HG03521 (cell line): ENCODE results near the gene NUDT8.
"Not testable (repeated sequence)": the region's sequence is repeated elsewhere in the genome, so short reads cannot be mapped to it uniquely, and the experiment has no call there.

Experiments
- ATAC-seq: cut with Tn5 transposase; IDR thresholded peaks from one replicate; pipeline ENCODE4 v1.9.1; 2021; ENCODE audit warnings: mild to moderate bottlenecking, moderate library complexity; ENCODE audit not compliant: unreplicated experiment

Gene NUDT8

DNA sequence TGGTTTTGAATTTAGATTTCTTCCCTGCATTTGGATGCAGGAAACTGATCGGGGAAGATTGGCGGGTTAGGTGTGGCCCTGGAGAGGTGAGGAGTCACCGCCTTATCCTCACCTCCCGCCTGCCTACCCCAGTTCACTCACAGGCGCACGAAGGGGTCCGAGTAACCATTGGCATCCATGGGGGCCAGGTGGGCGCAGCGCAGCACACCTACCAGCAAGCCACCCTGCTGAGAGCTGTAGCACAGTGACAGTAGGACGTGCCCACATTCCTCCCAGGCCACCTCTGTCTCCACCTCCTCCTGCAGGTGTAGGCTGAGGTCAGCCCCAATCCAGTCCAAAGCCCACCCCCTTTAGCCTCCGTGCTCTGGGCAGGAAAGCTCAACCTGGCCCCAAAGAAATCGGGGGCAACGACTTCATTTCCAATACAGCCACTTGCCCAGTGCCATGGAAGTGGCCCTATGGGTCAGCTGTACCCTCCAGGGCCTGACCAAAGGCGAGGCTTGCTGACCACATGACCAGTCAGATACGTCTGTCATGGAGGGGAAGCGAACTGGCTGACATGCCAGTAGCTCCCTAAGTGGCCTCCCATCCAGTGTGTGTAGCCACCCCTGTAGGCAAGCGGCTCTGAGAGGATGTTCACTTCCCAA, 16.3 kb downstream of the NUDT8 start:
- no peak for ATAC-seq

DNA sequence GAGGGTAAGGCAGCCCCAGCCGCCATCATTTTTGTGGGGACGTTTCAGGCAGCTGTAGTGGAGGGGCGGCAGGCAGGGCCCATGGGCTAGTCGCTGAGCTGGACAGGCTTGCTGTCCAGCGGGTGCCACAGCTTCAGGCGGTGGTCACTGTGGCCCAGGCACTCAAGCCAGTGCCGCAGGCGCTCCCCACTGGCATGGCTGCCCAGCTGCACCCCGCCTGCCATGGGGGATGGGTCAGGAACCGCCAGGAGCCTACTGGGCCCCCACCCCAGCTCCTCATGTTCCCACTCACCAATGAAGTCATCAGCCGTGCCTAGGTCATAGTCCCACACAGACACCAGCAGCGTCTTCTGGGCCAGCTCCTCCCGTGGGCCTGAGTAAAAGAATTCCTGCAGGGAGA, 17.0 kb downstream of the NUDT8 start:
- no peak for ATAC-seq

DNA sequence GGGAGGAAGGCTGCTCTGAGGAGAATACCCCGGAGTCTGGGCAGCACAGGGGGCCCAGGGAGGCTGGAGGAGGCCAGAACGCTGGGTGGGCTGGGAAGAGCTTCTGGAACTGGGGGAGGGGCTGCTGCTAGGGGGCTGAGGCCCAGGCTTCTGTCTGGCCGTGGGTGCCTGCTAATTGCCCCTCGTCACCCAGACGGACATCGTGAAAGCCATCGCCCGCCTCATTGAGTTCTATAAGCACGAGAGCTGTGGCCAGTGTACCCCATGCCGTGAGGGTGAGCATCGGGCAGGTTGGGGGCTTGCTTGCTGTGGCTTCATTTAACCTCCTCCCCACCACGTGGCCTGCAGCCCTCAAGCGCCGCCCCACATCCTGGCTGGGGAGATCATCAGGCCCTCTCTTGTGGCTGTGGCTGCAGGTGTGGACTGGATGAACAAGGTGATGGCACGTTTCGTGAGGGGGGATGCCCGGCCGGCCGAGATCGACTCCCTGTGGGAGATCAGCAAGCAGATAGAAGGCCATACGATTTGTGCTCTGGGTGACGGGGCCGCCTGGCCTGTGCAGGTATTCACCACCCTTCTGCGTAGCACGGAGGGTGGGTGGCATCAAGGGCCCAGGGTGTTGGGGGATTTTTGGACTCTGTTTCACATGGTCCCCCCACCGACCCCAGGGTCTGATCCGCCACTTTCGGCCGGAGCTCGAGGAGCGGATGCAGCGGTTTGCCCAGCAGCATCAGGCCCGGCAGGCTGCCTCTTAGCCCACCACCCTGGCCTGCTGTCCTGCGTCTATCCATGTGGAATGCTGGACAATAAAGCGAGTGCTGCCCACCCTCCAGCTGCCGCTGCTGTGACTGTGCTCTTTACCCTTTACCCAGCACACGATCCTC, 17.8 kb downstream of the NUDT8 start:
- ATAC-seq: no peak

DNA sequence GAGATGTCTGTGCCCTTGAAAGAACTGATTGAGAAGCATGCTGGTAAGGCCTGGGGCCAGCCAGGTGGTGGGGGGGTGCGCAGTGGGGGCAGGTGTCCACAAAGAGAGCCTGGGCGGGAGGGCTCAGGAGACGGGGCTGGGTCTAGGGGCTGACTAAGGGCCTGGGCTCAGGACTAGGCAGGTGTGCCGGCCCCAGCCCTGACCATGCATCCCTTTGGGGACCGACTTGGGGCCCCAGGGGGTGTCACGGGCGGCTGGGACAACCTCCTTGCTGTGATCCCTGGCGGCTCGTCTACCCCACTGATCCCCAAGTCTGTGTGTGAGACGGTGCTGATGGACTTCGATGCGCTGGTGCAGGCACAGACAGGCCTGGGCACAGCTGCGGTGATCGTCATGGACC, 18.6 kb downstream of the NUDT8 start:
- no peak for ATAC-seq

DNA sequence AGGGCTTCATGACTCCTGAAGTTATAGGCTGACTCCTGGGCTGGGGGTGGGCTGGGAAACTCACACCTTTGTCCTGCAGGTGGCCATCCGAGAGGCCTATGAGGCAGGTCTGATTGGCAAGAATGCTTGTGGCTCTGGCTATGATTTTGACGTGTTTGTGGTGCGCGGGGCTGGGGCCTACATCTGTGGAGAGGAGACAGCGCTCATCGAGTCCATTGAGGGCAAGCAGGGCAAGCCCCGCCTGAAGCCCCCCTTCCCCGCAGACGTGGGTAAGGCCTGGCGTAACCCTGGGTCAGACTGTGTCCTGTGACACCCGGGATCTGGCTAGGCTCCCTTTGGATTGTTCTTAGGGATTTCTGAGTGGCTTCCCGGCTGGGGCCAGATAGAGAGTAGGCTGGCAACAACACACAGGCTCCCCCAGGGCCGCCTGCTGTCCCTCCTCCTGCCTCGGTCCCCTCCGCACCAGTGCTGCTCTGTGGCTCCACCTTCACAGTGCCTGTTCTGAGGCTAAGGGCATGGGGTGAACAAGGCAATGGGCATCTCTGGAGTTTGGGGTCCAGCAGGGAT, 19.4 kb downstream of the NUDT8 start:
- no peak for ATAC-seq

DNA sequence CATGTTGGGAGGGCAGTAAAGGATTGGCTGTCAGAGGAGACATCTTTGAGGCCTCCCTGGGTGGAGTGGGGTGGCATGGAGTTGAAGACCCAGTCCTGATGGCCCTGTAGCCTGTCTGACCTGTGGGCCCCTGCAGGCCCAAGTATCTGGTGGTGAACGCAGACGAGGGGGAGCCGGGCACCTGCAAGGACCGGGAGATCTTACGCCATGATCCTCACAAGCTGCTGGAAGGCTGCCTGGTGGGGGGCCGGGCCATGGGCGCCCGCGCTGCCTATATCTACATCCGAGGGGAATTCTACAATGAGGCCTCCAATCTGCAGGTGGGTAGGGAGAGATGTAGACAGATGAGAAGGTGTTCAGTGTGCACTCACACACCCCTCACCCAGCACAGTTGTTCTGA, 20.4 kb downstream of the NUDT8 start:
- ATAC-seq: no peak

DNA sequence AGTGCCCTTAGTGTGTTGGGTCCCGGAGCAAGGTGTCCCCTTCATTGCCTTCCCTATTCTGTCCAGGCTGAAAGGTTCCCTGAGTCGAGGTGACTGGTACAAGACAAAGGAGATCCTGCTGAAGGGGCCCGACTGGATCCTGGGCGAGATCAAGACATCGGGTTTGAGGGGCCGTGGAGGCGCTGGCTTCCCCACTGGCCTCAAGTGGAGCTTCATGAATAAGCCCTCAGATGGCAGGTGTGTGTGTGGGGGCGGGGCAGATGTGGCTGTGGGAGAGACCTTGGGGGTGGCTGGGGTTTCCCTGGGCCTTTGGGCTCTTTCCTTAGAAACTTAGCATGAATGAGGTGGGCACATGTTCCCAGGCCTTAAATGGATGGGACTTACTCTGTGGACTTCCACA, 21.3 kb downstream of the NUDT8 start:
- ATAC-seq: no peak

DNA sequence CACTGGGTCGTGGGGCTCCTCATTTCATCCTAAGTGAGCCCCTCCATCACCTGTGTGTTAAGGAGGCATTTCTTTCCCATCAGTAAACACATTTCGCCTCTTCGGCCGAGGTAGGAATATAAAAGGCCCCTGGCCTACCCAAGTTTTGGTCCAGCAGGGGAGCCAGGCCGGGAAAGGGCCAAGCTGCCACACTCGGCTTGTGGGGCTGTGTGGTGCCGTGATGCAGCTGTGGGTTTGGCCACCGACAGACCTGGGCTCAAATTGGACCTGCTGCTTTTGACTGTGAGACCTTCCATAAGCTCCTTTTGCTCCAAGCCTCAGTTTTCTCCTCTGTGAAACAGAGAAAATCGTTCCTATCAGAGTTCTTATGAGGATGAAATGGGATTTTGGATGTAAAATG, 22.2 kb downstream of the NUDT8 start:
- ATAC-seq: no peak

DNA sequence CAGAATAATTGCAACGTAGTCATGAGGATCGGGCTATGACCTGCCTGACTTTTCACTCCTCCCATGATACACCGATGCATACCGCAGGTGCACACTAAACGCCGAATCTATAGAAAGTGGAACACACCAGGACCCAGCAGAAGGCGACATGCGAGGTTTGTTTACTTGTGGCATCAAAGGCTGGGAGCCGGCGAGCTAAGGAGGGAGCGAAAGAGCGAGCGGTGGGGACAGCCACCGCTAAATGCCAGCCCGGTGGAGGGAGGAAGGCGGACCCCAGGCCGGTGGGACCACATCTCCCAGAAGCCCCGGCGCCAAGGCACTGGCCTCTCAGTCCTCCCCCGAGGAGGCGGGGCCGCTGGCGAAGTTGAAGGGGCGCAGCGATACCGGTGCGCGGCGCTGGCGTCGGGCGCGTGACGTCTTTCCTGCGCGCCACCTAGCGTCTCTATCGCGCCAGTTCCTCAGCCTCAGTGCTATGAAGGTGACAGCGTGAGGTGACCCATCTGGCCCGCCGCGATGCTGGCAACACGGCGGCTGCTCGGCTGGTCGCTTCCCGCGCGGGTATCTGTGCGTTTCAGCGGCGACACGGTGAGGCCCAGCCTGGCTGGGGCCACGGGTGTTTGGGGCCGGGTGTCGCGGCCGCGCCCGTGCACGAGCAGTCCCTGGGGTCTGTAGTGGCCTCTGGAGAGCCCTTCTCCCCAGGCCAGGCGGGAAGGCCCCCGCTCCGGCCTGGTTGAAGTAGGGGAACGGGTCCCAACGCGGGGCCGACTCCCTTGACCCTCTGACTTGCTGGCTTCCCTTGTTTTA, 23.0 kb downstream of the NUDT8 start, which contains the start of gene NDUFV1:
Gene NDUFV1 (plus strand): TSS at position 445 of the 804 bp plus-strand sequence. CDS start 69 bp downstream, at position 514.
- peak; percentile 88 for ATAC-seq

DNA sequence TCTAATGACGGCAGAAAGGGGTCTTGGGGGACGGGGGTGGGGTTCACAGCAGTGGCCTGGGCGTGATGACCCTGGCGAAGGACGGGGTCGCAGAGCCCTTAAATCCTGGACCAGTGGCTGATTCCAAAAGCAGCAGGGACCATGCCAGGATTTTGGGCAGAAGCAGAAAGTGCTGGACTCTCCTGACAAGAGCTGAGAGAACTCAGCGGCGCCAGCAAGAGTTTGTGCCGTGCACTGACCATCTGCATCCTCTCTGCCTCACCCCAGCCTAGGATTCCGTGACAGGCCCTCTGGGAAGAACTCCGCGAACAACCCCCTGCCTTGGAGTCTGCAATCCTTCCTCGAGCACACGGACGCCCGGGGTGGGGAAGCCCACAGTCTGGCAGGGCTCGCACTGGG, 23.6 kb downstream of the NUDT8 start:
- no peak for ATAC-seq

DNA sequence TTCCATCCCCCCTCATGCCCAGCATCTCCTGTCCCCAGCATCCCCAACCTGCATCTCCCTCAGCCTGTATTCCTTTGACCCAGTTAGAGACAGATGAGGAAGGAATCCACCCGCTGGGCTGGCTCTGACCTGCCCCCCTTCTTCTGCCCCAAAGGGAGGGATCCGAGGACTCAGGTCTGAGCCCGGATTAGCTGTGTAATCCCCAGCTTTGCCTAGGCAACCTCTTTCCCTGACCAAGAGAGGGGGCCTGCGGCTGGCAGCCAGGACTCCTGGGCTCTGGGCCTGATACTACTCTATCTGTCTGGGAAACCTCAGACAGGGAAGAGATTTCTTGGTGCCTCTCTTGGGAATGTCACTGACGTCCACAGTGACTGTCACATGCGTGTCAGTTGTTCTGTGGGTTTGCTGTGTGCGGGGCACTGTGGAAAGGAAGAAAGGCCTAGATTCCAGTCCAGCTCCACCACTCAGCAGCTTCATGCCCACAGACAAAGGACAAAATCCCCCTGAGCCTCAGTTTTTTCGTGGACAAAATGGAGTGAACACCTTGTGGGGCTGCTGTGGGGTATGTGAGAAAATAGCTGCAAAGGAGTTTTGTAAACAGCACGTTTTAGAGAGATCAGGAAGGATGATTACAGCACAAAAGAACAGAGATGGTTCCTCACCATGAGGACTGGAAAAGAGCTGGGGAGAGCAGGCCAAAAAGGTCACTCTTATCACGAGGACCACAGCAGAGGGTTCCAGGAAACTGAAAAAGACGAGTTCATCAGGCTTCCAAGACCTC, 24.3 kb downstream of the NUDT8 start:
- ATAC-seq: no peak

DNA sequence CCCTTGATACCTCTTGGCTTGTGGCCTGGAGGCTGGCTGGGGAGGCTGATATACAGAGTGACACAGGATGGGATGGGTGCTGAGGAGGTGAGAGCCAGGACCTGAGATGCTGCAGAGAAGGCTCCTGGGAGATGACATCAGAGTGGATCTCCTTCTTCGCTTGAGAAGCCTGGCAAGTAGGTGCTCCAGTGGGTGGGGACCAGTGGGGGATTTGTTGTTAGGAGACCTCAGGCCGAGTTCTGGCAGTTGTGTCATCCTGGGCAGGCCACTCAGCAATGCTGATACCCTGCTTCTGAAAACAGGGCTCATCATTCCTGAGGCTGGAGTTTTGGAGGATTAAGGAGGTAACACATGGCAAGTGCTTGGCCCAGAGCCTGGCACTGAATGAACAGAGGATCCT, 24.9 kb downstream of the NUDT8 start:
- no peak for ATAC-seq

DNA sequence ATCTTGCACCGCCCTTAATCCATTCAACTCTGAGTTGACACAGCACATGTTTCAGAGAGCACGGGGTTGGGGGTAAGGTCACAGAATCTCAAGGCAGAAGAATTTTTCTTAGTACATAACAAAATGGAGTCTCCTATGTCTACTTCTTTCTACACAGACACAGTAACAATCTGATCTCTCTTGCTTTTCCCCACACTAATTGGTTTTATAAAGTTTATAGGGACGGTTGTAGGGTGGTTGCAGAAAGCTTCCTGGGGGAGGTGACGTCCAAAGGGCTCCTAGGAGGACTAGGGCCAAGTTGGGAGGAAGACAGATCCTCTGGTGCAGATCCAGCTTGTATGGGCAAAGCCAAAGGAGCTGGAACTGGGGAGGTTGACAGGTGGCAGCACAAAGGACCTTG, 25.6 kb downstream of the NUDT8 start:
- not testable (repeated sequence) for ATAC-seq

DNA sequence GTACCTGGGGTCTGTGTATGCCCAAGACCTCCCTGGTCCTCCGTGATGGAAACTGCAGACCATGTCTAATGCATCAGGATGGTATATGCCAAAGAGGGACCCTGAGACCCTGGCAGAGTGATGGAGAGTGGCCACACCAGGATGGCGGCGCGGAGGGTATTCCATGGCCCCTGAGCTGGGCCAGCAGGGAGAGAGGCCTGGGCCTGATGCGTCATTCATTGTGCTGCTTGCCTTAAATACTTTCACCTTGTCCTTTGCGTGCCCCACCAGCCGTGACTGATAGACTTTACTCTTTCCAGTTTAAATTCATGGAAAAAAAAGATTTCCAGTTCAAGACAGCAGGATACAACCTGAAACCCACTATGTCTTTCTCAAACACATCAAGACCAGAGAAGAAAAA, 28.6 kb downstream of the NUDT8 start:
- ATAC-seq: no peak

DNA sequence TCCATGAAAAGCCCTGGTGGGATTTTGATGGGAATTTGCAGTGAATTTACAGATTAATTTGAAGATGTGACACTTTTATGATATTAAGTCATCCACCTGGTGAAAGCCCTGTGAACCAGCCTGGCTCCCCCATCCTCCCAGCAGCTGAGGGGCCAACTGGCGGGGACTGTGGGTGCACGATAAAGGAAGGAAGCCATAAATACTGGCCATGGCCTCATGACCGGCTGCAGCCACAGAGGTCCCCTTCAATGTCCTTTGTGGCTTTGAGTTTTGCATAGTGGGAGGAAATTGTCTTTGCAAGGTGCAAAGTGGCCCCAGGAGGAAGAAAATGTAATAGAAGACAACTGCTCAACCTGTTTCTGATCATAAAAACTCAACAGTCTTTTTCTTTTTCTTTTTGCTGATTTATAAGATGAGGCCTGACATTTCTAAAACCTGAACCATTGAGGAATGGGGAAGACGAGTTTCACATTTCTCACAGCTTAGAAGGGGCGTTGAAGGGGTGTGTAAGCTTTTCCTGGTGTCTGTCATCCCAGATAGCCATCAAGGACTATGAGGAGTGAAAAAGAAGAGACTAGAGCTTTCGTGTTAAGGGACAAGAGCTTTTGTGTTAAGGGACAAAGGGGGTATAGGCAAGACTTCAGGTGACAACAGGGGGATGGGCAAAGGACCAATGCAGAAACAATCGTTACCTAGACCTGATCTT, 29.3 kb downstream of the NUDT8 start:
- peak; percentile 61 for ATAC-seq

DNA sequence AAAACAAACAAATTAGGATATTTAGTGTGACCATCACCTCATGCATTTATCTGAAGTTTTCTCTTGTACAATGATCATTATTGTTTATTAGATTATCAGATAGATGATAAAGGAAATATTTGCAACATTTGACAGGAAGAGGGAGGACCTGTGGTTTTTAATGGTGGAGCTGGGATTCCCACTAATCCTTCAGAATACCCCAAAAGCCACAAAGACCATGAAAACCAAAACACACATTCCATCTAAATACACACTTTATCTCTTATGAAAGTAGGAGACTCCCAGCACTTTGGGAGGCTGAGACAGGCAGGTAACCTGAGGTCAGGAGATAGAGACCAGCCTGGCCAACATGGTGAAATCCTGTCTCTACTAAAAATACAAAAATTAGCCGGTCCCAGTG, 30.6 kb downstream of the NUDT8 start:
- no peak for ATAC-seq

DNA sequence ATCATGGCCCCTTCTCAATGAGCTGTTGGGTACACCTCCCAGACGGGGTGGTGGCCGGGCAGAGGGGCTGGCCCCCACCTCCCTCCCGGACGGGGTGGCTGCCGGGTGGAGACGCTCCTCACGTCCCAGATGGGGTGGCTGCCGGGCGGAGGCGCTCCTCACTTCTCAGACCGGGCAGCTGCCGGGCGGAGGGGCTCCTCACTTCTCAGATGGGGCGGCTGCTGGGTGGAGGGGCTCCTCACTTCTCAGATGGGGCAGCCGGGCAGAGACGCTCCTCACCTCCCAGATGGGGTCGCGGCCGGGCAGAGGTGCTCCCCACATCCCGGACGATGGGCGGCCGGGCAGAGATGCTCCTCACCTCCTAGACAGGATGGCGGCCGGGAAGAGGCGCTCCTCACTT, 31.8 kb downstream of the NUDT8 start:
- ATAC-seq: not testable (repeated sequence)

DNA sequence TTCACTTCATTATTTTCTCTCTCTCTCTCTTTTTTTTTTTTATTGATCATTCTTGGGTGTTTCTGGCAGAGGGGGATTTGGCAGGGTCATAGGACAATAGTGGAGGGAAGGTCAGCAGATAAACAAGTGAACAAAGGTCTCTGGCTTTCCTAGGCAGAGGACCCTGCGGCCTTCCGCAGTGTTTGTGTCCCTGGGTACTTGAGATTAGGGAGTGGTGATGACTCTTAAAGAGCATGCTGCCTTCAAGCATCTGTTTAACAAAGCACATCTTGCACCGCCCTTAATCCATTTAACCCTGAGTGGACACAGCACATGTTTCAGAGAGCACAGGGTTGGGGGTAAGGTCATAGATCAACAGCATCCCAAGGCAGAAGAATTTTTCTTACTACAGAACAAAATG, 32.3 kb downstream of the NUDT8 start:
- not testable (repeated sequence) for ATAC-seq

DNA sequence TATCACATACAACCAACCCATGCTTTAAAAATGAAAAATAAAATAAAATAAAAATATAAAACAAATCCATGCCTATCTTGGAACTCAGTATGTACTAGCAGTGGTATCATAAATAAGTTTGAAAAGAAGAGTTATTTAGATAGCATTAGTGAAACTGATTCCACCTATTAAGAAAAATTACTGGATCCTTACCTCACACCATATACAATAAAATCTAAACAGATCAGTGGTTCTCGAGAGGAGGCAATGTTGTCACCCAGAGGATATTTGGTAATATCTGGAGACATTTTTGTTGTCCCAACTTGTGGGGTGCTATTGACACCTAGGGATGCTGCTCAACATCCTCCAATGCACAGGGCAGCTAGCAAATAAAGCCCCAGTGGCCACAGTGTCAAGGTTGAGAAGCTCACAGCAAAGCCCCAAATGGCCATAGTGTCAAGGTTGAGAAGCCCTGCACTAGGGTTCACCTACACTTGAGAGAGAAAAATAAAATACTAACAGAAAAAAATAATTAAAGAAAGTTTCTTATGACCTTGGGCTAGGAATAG, 32.9 kb downstream of the NUDT8 start:
- ATAC-seq: no peak
